Fibroblast of skin of left quadriceps (primary cell): ENCODE measurements around the gene ZBTB48.

Source experiments
- DNase-seq, 2 experiments: peaks; one replicate each; pipeline ENCODE4 v3.0.0-alpha.2; 2013; ENCODE audit warnings: low read depth in 2 of 2

Gene ZBTB48

GRCh38 chr1:6612641-6613360 lies 33.0 kb downstream of the ZBTB48 start:
- DNase-seq: peak in 1 of 2 experiments; percentile 12

- peak; percentile 99 for DNase-seq
Measured at GRCh38 chr1:6613361-6614018, 33.7 kb downstream of the ZBTB48 start, which contains the start of gene PHF13. PHF13 (plus strand) TSS chr1:6613731; CDS start chr1:6614067, 336 bp downstream.

GRCh38 chr1:6614019-6614928 lies 34.5 kb downstream of the ZBTB48 start:
- peak in 1 of 2 experiments; percentile 15 for DNase-seq

- no peak for DNase-seq
Measured at GRCh38 chr1:6614929-6615785, 35.4 kb downstream of the ZBTB48 start.

GRCh38 chr1:6619045-6619444 lies 39.3 kb downstream of the ZBTB48 start:
- DNase-seq: no peak

GRCh38 chr1:6621429-6622391 lies 41.9 kb downstream of the ZBTB48 start:
- DNase-seq: no peak

- no peak for DNase-seq
Measured at GRCh38 chr1:6622396-6623152, 42.8 kb downstream of the ZBTB48 start.

GRCh38 chr1:6623269-6623965 lies 43.6 kb downstream of the ZBTB48 start:
- no peak for DNase-seq

GRCh38 chr1:6624710-6625583 lies 45.2 kb downstream of the ZBTB48 start, which contains the start of gene THAP3:
THAP3 (plus strand) TSS chr1:6624868; CDS start chr1:6625219, 351 bp downstream.
- DNase-seq: peak; percentile 56 to 64

GRCh38 chr1:6625584-6626149 lies 45.9 kb downstream of the ZBTB48 start:
- DNase-seq: peak; percentile 38 to 39

- no peak for DNase-seq
Measured at GRCh38 chr1:6627031-6627430, 47.2 kb downstream of the ZBTB48 start.

- no peak for DNase-seq
Measured at GRCh38 chr1:6627841-6628545, 48.2 kb downstream of the ZBTB48 start.

GRCh38 chr1:6628971-6629479 lies 49.2 kb downstream of the ZBTB48 start:
- DNase-seq: no peak

- no peak for DNase-seq
Measured at GRCh38 chr1:6630027-6630426, 50.2 kb downstream of the ZBTB48 start.

GRCh38 chr1:6631058-6631457 lies 51.3 kb downstream of the ZBTB48 start:
- no peak for DNase-seq
